Activated CD4-positive, CD25-positive, alpha-beta regulatory T cell treated with anti-CD3 and anti-CD28 coated beads, Interleukin-2, amount 50 U/mL, for 16 hours (primary cell): ENCODE measurements around the gene OR8B12.

Experiments
- DNase-seq: peaks from one replicate; pipeline ENCODE4 v3.0.0-alpha.2; 2020; ENCODE audit warnings: low read depth, low spot score

The OR8B12 gene

GRCh38 chr11:124543554-124543953 lies at the start of gene OR8B12:
TSS of gene OR8B12 (minus strand) at chr11:124543654. CDS start at chr11:124543654, 0 bp downstream.
- DNase-seq, result no peak

- DNase-seq, result no peak
Measured at GRCh38 chr11:124592627-124593026, 49.2 kb upstream of the OR8B12 start.

- DNase-seq, result no peak
Measured at GRCh38 chr11:124591430-124591829, 48.0 kb upstream of the OR8B12 start.

- peak; percentile 4 for DNase-seq
Measured at GRCh38 chr11:124586238-124586860, 42.9 kb upstream of the OR8B12 start.

GRCh38 chr11:124584681-124585372 lies 41.4 kb upstream of the OR8B12 start:
- DNase-seq, result no peak

- DNase-seq, result no peak
Measured at GRCh38 chr11:124583781-124584180, 40.3 kb upstream of the OR8B12 start.

- DNase-seq, result no peak
Measured at GRCh38 chr11:124582565-124582964, 39.1 kb upstream of the OR8B12 start.

- no peak for DNase-seq
Measured at GRCh38 chr11:124581817-124582216, 38.4 kb upstream of the OR8B12 start.

- no peak for DNase-seq
Measured at GRCh38 chr11:124578761-124579160, 35.3 kb upstream of the OR8B12 start.

GRCh38 chr11:124577716-124578427 lies 34.4 kb upstream of the OR8B12 start:
- no peak for DNase-seq

- no peak for DNase-seq
Measured at GRCh38 chr11:124570160-124570559, 26.7 kb upstream of the OR8B12 start.

- DNase-seq, result no peak
Measured at GRCh38 chr11:124569697-124570096, 26.2 kb upstream of the OR8B12 start, which contains the start of gene OR8A1. TSS of gene OR8A1 (plus strand) at chr11:124569997. CDS start at chr11:124570120, 123 bp downstream.

- DNase-seq, result no peak
Measured at GRCh38 chr11:124556828-124557227, 13.4 kb upstream of the OR8B12 start.

GRCh38 chr11:124551987-124552386 lies 8.5 kb upstream of the OR8B12 start:
- no peak for DNase-seq

GRCh38 chr11:124551189-124551588 lies 7.7 kb upstream of the OR8B12 start:
- DNase-seq, result no peak

GRCh38 chr11:124543145-124543544 lies 309 bp downstream of the OR8B12 start:
- DNase-seq, result no peak

GRCh38 chr11:124541204-124541603 lies 2.2 kb downstream of the OR8B12 start:
- DNase-seq, result no peak

GRCh38 chr11:124538019-124538418 lies 5.4 kb downstream of the OR8B12 start:
- no peak for DNase-seq

GRCh38 chr11:124536520-124536919 lies 6.9 kb downstream of the OR8B12 start:
- no peak for DNase-seq

GRCh38 chr11:124535552-124536232 lies 7.8 kb downstream of the OR8B12 start:
- no peak for DNase-seq

- no peak for DNase-seq
Measured at GRCh38 chr11:124534051-124534450, 9.4 kb downstream of the OR8B12 start.

GRCh38 chr11:124533626-124534025 lies 9.8 kb downstream of the OR8B12 start:
- no peak for DNase-seq
